GM13976 (cell line): ENCODE results near the gene DEGS2.
A peak's percentile ranks its signal among the peaks of the same experiment; 100 is the strongest.

ENCODE experiments used
- DNase-seq: peaks from one replicate; pipeline ENCODE4 v3.0.0; 2012; ENCODE audit warnings: low spot score
- CTCF ChIP-seq: IDR thresholded peaks from 2 replicates; pipeline ENCODE4 v1.5.1; 2012; ENCODE audit warnings: borderline replicate concordance, mild to moderate bottlenecking; ENCODE audit not compliant: insufficient read depth; ENCODE audit errors: extremely low read depth, missing control alignments, control extremely low read depth
- in situ Hi-C: fragments of 300-500 bp; cut with MboI; formaldehyde crosslinking; loops from one replicate; pipeline ENCODE4 v1.12.0; 2022; ENCODE audit warnings: low sequenced_read_pairs, mixed read lengths, inconsistent platforms; ENCODE audit not compliant: unreplicated experiment

The DEGS2 gene

GRCh38 chr14:100200311-100200710 lies 40.9 kb upstream of the DEGS2 start:
- TF ChIP-seq CTCF: no peak
- in situ Hi-C loops: no loop called here
- no peak for DNase-seq

DNA sequence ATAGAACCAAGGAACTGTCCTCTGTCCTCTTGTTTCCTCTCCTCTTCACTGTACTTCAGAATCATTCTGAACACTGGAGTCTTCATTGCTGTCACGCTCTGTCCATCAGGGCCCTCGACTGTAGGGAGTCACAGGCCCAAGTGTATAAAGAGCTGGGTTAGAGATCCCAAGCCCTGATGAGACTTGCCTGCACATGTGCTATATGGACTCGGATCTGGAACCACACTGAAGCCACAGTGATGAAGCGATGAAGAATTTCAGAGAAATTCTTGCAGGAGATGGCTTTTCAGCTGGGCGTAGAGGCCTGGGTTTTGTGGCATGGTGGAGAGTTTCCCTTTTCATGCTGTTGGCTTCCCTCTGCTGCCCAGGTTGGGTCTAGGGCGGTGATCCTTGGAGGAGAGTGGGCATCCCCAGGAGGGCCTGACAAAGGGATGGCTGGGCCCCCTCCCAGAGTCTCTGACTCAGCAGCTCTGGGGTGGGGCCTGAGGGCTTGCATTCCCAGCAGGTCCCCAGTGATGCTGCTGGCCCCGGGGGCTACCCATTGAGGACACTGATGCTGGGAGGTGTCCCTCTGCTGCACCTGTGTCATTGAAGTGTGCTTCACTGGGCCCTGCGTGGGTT lies 39.9 kb upstream of the DEGS2 start:
- no peak for DNase-seq
- no peak for TF ChIP-seq CTCF
- in situ Hi-C loops: no loop called here

- DNase-seq: peak; percentile 59
- no peak for TF ChIP-seq CTCF
- in situ Hi-C loops: no loop called here
Measured at GRCh38 chr14:100193417-100194357, 34.2 kb upstream of the DEGS2 start.

- TF ChIP-seq CTCF: peak; percentile 95
- in situ Hi-C loops: no loop called here
Measured at GRCh38 chr14:100192672-100193416, 33.4 kb upstream of the DEGS2 start.

DNA sequence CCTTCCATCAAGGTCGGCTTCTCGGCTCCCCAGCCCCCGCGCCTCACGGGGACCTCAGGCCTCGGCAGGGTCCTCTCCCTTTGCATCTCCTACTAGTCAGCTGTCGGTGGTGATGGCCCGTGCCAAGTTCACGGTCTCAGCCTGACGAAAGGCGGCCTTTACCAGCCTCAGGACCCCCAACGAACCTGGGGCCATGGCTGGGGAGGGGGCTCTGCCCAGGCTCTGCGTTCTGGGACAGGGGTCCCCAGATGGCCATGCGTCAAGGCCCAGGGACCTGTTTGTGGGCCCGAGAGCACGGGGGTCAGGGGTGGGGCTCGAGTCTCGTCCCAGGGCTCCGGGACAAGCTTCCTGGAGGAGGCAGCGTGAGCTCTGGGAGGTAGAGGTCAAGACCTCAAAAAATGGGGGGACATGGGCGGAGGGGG lies 32.8 kb upstream of the DEGS2 start:
- TF ChIP-seq CTCF: no peak
- in situ Hi-C loops: no loop called here
- no peak for DNase-seq

More at GRCh38 chr14:100192672-100193416, 33.4 kb upstream of the DEGS2 start:
- DNase-seq: peak; percentile 100

DNA sequence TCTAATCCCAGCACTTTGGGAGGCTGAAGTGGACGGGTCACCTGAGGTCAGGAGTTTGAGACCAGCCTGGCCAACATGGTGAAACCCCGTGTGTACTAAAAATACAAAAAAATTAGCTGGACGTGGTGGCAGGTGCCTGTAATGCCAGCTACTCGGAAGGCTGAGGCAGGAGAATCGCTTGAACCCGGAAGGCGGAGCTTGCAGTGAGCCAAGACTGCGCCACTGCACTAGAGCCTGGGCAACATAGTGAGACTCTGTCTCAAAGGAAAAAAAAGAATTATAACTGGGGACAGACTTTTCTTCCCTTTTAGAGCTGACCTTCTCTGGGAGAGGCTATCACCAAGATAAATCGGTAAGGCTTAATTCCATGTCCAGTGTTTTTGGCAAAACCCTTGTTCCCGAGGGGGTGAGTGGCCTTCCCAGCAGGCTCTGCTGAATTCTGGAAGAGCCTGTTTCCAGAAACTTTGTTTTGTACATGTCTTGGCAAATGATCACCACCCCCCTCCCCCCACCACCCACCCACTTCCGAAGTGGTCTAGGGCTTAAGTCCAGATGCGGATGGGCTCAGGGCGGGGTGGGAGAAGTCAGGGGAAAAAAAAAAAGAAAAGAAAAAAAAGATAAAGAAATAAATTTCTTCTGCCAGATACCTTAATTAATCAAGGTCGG lies 32.3 kb upstream of the DEGS2 start:
- no peak for TF ChIP-seq CTCF
- in situ Hi-C loops: no loop called here
- no peak for DNase-seq
